ENCODE data around the gene CSNK1D.

CSNK1D gene

DNA sequence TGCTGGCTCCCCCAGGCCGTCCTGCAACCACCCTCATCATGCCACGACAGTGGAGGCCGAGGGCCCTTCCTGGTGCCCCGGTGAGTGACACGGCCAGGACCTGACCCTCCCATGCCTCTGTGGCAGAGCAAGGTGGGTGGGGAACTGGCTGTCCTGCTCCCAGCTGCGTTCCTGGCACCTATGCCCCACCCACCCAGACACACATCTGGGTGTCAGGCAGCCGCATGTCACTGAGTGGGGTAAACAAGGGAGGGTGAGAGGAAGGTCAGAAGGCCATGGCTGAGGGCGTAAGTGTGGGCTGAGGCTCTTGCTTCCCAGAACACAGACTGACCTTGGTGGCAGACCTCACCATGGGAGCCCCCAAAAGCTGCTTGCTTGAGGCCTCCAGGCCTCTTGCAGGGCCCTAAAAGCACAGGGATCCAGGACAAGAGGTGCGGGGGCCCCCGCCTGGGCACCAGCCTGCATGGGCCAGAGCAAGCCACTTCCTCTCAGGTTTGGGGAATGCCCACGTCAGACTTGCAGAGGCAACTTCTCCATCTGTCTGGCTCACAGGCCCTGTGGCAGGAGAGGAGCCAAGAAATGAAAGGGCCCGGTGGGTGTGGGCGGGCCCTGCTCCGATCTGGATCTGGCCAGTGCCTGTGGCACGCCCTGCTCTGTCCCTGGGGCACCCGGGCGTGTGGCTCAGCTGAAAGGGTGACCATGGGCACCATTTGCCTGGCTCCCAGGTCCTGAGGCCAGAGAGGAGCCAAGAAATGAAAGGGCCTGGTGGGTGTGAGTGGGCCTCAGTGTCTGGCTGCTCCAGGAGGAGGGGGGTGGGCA, 57.0 kb downstream of the CSNK1D start:
- TF ChIP-seq POLR2AphosphoS5 (IDR thresholded peaks at IDR 0.05; ENCODE audit: low read depth, low read length) (no peak), SIN3A (IDR thresholded peaks at IDR 0.05; ENCODE audit: borderline replicate concordance, insufficient read depth, low read length) (no peak), FOXP2 (optimal IDR thresholded peaks at IDR 0.05; ENCODE audit: borderline replicate concordance, extremely low read depth, extremely low read length, insufficient read depth) (no peak), TAF1 (IDR thresholded peaks at IDR 0.05; ENCODE audit: borderline replicate concordance, insufficient read depth, low read length) (no peak)
- TF ChIP-seq, protein P1, sequence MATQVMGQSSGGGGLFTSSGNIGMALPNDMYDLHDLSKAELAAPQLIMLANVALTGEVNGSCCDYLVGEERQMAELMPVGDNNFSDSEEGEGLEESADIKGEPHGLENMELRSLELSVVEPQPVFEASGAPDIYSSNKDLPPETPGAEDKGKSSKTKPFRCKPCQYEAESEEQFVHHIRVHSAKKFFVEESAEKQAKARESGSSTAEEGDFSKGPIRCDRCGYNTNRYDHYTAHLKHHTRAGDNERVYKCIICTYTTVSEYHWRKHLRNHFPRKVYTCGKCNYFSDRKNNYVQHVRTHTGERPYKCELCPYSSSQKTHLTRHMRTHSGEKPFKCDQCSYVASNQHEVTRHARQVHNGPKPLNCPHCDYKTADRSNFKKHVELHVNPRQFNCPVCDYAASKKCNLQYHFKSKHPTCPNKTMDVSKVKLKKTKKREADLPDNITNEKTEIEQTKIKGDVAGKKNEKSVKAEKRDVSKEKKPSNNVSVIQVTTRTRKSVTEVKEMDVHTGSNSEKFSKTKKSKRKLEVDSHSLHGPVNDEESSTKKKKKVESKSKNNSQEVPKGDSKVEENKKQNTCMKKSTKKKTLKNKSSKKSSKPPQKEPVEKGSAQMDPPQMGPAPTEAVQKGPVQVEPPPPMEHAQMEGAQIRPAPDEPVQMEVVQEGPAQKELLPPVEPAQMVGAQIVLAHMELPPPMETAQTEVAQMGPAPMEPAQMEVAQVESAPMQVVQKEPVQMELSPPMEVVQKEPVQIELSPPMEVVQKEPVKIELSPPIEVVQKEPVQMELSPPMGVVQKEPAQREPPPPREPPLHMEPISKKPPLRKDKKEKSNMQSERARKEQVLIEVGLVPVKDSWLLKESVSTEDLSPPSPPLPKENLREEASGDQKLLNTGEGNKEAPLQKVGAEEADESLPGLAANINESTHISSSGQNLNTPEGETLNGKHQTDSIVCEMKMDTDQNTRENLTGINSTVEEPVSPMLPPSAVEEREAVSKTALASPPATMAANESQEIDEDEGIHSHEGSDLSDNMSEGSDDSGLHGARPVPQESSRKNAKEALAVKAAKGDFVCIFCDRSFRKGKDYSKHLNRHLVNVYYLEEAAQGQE (IDR thresholded peaks at IDR 0.05; ENCODE audit: insufficient read depth in 1 of 2, low read depth in 2 of 2, low read length in 2 of 2), result no peak

DNA sequence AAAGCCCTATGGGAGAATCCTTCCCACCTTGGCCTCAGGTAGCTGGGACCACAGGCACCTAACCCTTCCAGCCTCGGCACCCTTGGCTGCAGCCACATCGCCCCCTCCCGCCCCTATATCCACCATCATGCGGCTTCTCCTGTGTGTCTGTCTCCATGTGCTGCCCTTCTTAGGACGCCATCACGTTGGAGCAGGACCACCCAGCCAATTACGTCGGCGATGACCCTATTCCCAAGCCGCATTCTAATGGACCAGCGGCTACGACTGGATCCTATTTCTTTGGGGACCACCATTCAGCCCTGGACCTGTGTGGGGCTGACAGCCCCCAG, 57.6 kb downstream of the CSNK1D start:
- TF ChIP-seq TAF1 (IDR thresholded peaks at IDR 0.05; ENCODE audit: borderline replicate concordance, insufficient read depth, low read length), result no peak
- no peak for TF ChIP-seq SIN3A (IDR thresholded peaks at IDR 0.05; ENCODE audit: borderline replicate concordance, insufficient read depth, low read length)
- no peak for TF ChIP-seq POLR2AphosphoS5 (IDR thresholded peaks at IDR 0.05; ENCODE audit: low read depth, low read length)
- TF ChIP-seq, protein P1 (IDR thresholded peaks at IDR 0.05; ENCODE audit: insufficient read depth in 1 of 2, low read depth in 2 of 2, low read length in 2 of 2), result no peak
- TF ChIP-seq FOXP2 (optimal IDR thresholded peaks at IDR 0.05; ENCODE audit: borderline replicate concordance, extremely low read depth, extremely low read length, insufficient read depth), result no peak

DNA sequence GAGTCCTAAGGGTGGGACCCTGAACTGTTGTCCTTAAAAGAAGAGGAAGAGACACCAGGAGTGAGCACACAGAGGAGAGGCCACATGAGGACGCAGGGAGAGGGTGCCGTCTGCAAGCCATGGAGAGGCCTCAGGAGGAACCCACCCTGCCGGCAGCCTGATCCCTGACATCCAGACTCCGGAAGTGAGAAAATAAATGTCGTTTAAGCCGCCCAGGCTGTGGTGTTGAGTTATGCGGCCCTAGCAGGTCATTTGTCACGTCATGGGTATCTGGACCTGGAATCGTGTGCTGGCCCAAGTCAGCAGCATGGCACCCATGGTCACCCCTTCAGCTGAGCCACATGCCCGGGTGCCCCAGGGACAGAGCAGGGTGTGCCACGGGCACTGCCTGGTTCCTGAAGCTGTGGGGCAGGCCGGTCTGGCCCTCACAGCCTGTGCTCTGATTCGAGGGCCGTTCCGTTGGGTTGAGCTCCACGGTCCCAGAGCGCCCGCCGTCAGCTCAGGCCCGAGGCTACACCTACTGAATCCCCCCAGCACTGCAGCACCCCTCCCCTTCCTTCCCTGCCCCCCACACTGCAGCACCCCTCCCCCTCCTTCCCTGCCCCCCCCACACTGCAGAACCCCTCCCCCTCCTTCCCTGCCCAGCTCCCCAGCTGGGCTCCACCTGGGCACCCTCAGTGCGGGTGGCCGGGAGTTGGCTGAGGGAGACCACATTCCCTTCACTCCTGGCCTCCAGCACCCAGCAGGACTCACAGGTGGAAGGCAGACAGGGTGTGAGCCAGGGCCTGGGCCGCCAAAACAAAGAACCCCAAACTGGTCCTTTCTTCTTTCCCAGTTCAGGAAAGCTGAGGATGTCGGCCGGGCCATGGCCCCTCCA, 58.2 kb downstream of the CSNK1D start:
- TF ChIP-seq TAF1 (IDR thresholded peaks at IDR 0.05; ENCODE audit: borderline replicate concordance, insufficient read depth, low read length), result no peak
- no peak for TF ChIP-seq FOXP2 (optimal IDR thresholded peaks at IDR 0.05; ENCODE audit: borderline replicate concordance, extremely low read depth, extremely low read length, insufficient read depth)
- no peak for TF ChIP-seq SIN3A (IDR thresholded peaks at IDR 0.05; ENCODE audit: borderline replicate concordance, insufficient read depth, low read length)
- TF ChIP-seq, protein P1 (IDR thresholded peaks at IDR 0.05; ENCODE audit: insufficient read depth in 1 of 2, low read depth in 2 of 2, low read length in 2 of 2), result no peak
- TF ChIP-seq POLR2AphosphoS5 (IDR thresholded peaks at IDR 0.05; ENCODE audit: low read depth, low read length), result no peak

DNA sequence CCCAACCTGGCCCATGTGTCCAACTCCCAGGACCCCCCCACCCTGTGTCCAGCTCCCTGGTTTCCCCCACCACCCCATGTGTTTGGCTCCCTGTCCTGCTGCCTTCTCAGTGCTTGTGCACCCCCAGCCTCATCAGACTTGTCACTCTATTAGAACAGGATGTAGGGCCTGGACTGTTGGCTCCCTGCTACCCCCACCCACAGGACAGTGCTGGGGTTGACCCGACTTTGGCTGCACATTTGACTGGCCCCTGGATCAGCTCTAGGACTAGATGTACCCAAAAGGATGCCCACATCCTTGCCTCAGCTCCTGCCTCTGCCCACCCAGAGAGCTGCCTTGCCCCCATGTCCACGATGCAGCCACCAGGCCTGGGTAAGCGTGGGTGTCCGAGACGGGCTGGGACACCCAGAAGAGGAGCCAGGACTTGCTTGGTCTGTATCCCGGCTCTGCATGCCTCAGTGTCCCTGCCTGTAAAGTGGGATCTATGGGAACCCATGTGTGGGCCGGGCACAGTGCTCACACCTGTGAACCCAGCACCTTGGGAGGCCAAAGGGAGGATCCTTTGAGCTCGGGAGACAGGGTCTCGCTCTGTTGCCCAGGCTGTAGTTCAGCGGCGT, 59.4 kb downstream of the CSNK1D start:
- no peak for TF ChIP-seq FOXP2 (optimal IDR thresholded peaks at IDR 0.05; ENCODE audit: borderline replicate concordance, extremely low read depth, extremely low read length, insufficient read depth)
- TF ChIP-seq SIN3A (IDR thresholded peaks at IDR 0.05; ENCODE audit: borderline replicate concordance, insufficient read depth, low read length), result no peak
- TF ChIP-seq TAF1 (IDR thresholded peaks at IDR 0.05; ENCODE audit: borderline replicate concordance, insufficient read depth, low read length), result no peak
- TF ChIP-seq, protein P1 (IDR thresholded peaks at IDR 0.05; ENCODE audit: insufficient read depth in 1 of 2, low read depth in 2 of 2, low read length in 2 of 2), result no peak
- no peak for TF ChIP-seq POLR2AphosphoS5 (IDR thresholded peaks at IDR 0.05; ENCODE audit: low read depth, low read length)

All from PFSK-1 (cell line).